Hematopoietic multipotent progenitor cell treated with erythropoietin and hydrocortisone succinate and interleukin-3 and kit ligand, for 8 days (in vitro differentiated cells): ENCODE data around the gene GIMAP8.

Source experiments
- DNase-seq: peaks from one replicate; pipeline ENCODE4 v3.0.0-alpha.2; 2015

Gene GIMAP8

DNA sequence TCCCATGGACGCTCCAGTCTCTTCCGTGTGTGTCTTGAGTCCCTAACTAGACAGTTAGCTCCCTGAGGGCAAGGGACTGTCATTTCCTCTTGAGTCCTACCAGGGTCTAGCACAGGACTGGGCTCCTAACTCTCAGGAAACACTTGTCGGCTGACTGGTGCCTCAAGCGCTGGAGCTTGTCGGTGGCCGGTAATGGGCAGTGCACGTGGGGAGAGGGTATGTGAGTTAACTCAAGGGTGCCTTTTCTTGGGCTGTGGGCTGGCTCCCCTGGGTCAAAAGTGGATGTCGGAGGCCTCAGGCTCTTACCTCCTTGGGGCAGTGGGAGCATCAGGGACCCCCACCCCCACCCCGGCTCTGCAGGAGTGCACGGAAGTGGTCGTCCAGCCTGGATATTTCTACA lies 38.4 kb upstream of the GIMAP8 start:
- no peak for DNase-seq

DNA sequence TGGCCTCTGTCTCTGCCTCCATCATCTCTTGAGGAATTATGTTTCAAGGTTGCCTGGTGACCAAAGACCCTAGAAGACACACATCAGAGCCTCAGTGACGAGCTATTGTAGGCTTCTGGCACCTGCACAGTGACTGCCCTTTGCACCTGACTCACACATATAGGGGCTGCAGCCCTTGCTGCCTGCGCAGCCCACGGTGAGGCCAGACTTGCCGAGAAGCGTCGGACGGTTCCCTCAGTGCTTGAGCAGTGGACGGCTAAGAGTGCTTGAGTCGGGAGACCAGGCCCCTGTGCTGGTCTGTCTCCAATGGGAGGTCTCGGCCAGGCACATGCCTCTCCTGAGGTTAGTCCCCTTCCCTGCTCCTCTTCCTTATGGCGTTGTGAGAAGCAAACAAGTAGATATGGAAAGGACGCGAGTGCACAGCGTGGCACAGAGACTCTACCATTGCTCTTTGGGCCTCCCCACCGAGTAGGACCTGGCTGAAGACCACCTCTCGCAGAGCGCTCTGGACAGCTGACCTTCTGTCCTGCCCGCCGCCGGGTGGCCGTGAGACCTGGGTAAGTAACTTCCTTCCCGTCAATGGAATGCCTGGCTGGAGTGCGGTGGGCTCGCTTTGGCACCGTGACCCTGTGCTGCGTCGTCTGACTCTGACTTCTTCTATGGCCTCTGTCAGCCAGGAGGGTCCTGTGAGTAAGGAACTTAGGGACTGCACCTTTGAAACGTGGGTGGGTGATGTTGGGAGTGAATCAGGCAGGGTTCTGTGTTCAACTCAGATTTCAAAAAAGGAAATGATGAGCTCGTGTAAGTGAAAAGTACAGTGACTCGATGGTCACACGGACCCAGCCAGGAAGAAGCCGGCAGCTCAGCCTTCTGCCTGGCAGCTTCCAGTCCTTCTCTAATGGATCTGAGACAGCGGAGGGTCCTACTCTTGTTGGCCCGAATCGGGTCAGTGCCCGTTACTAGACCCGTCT lies 37.6 kb upstream of the GIMAP8 start:
- DNase-seq = no peak

DNA sequence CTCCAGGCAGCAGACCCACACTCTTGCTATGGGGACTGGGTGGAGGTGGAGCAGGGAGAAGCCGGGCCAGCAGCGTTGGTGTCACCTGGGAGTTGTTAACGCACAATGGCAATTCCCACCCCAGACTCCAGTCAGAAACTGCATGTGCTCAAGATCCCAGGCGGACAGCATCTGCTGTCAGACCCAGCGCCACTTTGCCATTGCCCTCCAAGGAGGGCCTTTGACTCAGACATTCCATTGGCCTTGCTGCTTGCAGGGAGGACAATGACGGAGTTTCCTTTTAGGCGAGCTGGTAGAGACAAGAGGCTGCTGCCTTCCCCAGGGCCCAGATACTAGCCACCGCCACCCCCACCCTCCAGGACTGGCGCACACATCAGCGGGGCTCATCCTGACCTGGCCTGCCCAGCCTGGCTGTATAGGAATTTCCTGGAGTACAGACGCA lies 36.8 kb upstream of the GIMAP8 start:
- DNase-seq = no peak

DNA sequence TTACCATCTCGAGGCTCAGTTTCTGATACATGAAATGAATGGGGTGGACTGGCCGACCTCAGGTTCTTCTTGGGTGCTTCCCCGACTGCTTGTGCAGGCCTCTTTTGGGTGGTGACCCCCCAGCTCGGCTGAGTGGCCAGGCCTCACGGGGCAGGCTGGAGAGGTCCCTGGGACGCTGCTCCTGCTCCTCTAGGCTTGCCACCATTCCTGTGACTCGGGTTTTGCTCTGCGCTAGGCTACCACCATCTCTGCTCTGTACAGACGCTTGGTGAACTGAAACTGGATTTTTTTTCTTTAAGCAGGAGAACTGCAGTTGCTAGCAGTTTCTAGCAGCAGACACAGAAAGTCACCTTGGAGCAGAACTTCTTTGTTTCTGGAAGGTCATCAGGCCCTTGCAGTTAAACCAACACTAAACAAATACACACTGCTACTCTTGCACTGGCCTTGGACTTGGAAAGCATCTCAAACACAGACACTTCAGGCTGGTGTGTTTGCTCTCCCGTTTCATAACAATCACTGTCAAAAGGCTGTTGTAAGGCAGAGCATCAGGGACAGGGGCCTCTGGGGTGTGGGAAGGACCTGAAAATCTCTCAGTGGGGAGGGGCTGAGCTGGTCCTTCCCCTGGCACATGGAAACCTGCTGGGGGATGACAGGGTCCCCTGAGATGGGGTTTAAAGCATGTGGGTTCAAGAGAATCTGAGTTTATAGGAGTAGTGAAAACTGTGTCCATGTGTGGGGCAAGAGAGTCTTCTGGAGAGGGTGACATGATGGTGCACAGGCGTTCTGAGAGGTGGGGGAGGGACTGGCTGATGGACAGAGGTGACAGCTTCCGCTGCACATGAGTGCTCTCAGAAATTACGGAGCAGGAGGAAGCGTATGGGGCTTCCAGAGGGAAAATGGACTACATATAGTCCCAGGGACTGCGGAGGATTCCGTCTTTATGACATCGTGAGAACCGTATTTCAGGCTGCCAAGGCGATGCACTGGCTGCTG lies 35.0 kb upstream of the GIMAP8 start:
- no peak for DNase-seq

DNA sequence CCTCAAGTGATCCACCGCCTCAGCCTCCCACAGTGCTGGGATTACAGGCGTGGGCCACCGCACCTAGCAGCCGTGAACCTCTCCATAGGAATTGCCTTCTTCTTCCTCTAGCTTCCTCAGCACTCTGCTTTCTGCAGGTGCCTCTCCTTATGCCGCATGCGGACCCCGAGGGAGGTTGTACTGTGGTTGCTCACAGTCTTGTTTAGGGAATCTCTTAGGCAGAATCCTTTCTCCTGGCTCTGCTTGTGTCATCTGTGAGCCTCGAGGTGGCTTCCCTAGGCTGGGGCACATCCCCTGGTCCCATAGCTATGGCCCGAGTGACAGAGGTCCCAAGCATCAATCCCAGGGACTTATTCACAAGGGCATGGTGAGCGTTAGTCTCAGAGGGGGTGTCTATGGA lies 33.2 kb upstream of the GIMAP8 start:
- DNase-seq = no peak

DNA sequence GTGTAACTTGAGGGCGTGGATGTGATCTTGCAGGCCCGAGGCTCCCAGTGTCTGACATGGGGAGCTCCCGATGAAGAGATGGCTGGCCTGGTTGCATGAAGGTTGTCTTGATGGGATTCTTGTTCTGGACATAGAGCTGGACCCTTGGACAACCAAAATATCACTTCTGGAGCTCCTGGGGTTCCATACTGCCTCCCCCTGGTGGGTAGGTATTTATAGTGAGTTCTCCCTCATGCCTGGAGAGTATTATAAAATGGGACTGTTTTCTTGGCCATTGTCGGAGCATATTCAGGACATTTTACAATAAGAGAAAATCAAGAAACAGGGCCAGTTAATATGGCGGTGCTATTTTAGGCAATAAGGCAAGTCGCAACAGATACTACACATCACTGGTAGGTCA lies 32.6 kb upstream of the GIMAP8 start:
- no peak for DNase-seq

DNA sequence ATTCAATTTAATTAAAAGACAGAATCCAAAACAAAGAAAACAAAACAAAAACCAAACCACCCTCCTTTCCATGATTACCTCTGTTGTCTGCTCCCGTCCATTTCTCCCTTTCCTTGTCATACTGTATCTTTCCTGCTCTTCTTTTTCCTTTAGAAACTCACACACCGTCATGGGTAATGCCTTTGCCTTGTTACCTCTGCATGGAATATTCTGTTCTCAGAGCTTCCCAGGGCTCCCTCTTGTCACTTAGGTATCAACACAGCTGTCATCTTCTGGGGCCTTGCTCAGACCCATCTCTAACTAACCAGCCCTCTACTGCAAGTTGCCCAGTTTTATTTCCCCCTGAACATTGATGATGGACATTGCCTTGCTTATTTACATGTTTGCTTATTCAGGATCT lies 30.2 kb upstream of the GIMAP8 start:
- DNase-seq = no peak

DNA sequence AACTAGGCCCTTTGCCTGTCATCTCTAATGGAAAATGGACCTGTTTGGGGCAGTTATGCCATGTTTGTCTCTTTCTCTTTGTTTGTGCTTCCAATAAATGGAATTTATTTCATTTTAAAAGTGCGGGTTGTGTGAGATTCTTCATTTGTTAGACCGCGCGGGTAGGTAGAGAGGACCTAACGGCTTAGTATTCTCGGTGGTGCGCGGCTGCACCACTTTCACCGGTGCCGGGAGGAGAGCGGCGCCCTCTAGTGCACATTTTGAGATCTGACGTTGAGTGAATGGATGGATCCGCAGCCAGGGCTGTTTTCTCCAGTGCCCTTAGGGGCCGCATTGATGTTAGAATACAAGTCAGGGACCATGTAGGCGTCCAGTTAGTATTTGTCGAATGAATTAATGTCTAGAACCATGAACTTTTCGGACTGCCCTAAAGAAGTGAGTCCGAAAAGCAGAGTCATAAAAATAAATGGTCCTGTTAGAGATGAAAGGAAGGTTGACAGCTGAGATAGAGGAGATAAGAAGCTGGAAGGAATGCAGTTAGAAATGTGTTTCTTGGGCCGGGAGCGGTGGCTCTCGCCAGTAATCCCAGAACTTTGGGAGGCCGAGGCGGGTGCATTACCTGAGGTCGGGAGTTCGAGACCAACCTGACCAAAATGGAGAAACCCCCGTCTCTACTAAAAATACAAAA lies 29.3 kb upstream of the GIMAP8 start:
- peak; percentile 81 for DNase-seq

DNA sequence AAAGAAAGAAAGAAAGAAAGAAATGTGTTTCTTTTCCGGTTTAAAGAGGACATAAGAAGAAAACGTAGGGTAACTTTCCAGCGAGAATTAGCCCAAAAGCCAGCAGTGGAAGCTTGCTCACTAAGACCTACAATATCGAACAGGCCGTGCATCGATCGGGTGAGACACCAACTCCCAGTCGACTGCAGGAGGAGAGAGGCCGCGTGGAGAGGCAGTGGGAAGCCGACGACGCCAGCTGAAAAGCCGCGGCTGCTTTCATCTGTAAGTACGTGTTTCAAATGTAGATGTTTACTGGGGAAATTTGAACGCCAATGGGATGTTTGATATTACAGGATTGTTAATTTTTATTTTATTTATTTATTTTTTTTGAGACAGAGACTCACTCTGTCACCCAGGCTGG lies 28.6 kb upstream of the GIMAP8 start:
- no peak for DNase-seq

DNA sequence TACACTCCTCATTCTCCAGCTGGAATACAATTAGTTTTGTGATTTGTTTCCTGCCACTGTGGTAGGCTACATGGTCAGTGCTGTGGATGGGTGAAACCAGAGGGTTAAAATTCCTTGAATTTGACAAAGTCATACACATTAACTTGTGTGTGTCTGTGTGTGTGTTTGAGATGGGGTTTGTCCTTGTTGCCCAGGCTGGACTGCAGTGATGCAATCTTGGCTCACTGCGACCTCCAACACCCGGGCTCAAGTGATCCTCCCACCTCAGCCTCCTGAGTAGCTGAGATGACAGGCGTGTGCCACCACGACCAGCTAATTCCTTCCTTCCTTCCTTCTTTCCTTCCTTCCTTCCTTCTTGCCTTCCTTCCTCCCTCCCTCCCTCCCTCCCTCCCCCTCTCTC lies 24.8 kb upstream of the GIMAP8 start:
- DNase-seq = no peak

DNA sequence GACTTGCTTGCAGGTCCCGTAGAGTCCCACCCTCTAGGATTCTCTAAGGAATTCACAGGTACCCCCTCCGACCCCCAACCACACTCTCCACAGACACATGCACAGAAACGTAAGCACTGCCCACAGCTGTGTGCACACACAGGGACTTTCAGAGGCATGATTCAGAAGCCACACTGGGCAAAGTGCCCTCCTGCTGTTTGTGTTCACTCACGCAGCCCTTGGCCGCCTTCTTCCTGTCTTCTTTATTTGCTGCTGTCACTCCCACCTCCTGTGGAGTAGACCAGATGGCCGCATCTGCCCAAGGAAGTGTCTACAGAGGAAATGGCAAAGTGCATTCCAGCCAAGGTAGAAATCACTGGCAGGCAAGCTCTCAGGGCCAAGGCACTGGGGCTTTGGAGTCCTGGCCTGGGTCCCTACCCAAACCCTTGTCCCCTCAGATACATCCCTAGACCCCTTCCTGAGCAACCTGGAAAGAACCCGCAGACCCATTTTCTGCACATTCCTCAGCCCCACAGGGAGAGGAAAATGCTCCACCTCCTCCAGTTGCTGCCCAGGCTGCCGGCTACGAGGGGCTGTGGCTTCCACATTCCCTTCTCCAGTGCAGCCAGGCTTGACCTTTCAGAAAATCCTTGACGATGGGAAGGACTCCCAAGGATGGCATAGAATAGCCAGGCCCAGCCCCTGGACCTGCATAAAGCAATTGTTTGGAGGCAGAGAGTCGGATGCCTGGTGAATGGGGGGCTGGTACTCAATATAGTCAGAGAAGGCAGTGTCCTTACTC lies 21.6 kb upstream of the GIMAP8 start:
- DNase-seq = no peak

DNA sequence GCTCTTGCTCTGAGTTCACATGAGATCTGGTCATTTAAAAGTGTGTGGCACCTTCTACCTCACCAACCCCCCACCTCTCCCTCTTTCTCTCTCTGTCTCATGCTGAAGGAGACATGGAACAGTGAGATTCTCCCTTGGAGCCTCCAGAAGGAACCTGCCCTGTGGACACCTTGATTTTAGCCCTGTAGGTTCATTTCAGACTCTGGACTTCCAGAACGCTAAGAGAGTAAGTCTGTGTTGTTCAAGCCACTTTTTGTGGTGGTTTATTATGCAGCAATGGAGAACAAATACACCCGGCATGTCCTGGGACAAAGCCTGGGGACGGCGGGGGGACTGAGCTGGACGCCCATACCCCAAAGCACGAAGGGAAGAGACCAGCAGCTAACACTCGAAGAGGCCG lies 20.7 kb upstream of the GIMAP8 start:
- DNase-seq = no peak

DNA sequence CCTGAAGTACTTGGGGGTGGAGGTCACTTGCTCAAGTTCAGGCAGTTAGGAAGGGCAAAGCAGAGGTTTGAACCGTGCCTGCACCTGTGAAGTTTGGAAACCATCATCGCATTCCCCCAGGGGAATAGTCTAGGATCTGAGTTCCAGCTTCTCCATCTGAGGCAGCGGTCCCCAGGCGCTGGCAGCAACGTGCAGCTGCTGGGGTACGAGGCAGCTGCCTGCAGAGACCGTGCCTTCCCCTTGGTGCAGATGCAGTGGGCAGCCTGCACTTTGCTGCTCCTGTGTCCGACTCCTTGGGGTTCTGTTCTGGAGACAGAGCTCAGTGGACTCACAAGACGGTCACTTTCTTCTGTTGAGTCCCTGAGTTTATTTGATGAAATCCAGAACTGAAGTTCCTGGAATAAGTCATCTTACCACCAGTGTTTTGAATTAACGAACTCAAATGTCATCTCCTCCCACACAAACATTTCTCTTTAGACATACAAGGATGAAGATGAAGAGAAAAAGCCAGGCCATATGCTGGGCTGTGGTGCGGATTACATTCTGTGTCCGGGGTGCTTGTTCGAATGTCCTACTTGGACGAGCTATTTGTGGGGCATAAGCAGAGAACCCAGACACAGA lies 19.9 kb upstream of the GIMAP8 start:
- no peak for DNase-seq

DNA sequence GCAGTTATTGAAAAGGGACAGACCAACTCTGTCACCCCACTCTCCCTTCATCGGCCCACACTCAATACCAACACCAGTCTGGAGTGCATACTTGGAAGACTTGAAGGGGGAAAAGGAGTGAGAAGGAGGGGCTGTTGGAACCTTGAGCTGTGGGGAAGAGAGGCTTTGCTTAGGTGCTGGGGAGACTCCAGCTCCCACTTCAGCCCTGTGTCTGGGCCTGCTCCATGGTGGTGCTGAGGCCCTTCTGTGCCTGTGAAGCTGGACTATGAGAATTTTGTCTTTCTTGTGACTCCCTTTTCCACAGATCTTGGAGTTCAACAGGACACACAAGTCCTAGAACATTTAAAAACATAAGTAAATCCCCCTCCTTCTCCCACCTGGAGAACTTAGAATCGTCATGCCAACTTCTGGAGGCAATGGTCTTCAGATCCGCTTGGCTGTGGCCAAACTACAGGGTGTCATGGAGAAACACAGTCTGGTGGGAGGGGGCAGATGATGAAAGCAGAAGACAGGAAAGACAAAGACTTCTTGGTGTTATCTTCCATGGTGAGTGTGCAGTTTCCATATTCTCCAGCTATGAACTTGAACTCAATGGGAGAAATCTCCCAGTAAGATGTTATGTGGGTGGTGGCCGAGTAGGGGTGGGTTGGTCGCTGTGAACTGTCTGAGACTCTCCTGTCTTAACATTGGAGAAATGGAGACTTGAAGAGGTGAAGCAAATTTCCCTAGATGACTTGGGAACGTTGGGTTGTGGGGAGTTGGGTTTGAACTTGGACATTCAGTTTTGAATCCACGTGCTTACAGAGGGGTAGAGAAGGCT lies 18.4 kb upstream of the GIMAP8 start:
- DNase-seq = no peak

DNA sequence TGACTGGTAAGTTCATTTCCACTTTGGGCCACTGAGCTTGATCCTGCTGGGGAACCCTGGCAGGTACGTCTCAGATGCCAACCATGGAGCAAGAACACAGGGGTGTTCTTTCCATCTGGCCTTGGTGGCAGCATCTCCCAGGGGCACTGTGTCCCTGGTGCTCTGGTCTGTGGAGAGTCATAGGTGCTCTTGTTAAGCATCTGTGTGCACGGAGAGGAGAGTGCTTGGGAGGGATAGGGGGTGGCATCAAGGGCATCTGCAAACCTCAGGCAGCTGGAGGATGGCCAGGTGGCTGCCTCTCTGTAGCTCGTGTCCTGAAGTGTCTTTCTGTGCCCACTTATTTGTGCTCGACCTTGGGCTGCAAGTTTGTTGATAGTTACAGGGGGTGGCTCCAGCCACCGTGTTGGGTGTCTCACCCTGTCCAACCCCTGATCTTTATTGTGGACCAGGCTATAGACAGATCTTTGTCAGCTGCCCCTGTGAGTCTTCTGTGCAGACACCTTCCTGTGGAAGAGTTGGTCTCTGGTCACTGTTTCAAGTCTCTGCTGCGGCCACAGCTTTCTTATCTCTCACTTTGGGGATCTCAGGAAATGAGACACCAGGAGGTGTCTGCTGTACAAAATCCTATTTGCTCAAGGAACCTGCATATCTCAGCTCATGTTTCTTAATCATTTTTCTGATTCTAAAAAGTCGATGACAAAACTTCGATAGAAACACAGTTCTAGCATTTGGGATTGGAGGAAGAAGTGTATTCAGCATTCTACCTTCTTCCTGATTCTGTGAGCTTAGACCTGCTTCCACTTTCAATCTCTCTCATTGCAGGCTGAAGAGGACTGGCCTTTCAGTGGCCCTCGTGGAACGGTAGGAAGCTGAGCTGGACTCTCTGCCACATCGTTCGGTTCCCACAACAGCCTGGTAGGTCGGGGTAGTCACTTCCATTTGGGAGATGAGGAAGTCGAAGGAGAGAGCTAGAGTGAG lies 17.2 kb upstream of the GIMAP8 start:
- no peak for DNase-seq

DNA sequence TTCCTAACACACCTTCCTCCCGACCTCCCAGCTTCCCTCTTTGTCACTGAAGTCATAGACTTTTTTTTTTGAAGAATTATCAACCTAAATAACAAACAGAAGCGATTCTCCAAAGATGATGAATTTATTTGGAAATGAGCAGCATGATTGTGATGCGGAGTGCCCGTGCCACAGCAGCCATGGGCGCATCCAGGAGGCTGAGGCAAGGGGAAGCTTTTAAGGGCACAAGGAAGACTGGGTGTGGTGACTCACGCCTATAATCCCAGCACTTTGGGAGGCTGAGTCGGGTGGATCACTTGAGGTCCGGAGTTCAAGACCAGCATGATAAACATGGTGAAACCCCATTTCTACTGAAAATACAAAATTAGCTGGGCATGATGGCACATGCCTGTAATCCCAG lies 16.2 kb upstream of the GIMAP8 start:
- DNase-seq = no peak

DNA sequence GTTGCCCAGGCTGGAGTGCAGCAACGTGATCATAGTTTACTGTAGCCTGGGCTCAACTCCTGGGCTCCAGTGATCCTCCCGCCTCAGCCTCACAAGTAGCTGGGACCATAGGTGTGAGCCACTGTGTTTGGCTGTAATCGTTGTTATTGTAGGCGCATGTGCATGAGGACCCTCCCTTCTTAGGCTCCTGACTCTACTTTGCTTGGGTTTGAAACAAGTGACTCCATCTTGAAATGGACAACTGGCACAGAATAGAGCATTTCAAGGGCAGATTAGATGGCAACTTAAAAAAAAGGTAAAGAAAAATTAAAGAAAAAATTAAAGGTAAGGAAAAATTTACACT lies 15.4 kb upstream of the GIMAP8 start:
- DNase-seq = no peak

DNA sequence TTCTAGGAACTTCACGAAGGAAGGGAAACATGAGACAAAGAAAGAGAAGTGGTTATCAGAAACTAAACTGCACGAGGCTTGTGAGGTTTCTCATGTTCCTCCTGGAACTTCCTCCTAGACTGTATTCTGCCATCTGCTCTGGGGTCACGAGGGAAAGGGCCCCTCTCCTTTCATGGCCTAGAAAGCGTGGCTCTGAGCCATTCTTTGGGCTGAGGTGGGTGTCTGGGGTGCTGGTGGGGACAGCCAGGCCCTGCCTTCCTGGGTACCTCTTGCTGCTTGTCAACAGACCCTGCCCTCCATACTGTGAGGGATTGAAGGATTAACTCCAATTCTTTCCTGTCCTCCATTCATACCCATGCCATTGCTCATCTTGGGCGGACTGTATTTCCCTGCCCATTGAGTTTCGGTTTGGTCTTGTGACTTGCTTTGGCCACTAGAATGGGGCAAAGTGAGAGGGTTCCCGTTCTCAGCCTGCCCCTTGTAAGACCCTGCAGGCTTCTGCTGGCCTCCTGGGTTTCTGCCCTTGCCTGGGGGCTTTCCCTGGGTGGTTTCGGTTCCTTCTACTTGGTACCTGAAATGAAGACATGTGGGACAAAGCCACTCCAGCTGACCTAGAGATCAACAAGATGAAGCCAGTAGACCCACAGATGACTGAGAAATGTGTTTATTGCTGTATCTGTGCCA lies 14.9 kb upstream of the GIMAP8 start:
- no peak for DNase-seq

DNA sequence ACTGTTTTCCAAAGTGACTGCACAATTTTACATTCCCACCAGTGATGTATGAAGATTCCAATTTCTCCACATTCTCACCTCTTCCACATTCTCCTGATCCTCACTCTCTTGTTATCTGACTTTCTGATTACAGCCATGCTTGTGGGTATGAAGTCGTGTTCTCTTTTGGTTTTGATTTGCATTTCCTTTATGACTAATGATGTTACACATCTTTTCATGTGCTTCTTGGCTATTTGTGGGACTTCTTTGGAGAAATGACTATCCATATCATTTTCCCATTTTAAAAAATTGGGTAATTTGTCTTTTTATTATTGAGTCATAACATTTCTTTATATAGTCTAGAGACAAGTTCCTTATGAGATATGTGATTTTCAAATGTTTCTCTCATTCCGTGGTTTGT lies 10.5 kb upstream of the GIMAP8 start:
- DNase-seq = no peak
